Measurements from ENCODE around the gene GOLGA8M.
"Not testable (repeated sequence)": the region's sequence is repeated elsewhere in the genome, so short reads cannot be mapped to it uniquely, and the experiment has no call there.

GOLGA8M gene

GRCh38 chr15:28712270-28712669 lies at the start of gene GOLGA8M:
TSS of gene GOLGA8M (minus strand) at chr15:28712421. CDS start at chr15:28712323, 98 bp downstream.
- not testable (repeated sequence) for DNase-seq (ENCODE audit: low read depth in 2 of 2)

- not testable (repeated sequence) for DNase-seq (ENCODE audit: low read depth in 2 of 2)
Measured at GRCh38 chr15:28742890-28743289, 30.7 kb upstream of the GOLGA8M start.

GRCh38 chr15:28738590-28739292 lies 26.5 kb upstream of the GOLGA8M start:
- DNase-seq (ENCODE audit: low read depth in 2 of 2): not testable (repeated sequence)

- not testable (repeated sequence) for DNase-seq (ENCODE audit: low read depth in 2 of 2)
Measured at GRCh38 chr15:28738200-28738561, 26.0 kb upstream of the GOLGA8M start.

GRCh38 chr15:28737521-28738199 lies 25.4 kb upstream of the GOLGA8M start:
- not testable (repeated sequence) for DNase-seq (ENCODE audit: low read depth in 2 of 2)

GRCh38 chr15:28728061-28728460 lies 15.8 kb upstream of the GOLGA8M start:
- not testable (repeated sequence) for DNase-seq (ENCODE audit: low read depth in 2 of 2)

GRCh38 chr15:28727026-28727425 lies 14.8 kb upstream of the GOLGA8M start:
- DNase-seq (ENCODE audit: low read depth in 2 of 2): not testable (repeated sequence)

GRCh38 chr15:28726102-28726501 lies 13.9 kb upstream of the GOLGA8M start:
- no peak for DNase-seq (ENCODE audit: low read depth in 2 of 2)

- no peak for DNase-seq (ENCODE audit: low read depth in 2 of 2)
Measured at GRCh38 chr15:28725556-28725955, 13.3 kb upstream of the GOLGA8M start.

- not testable (repeated sequence) for DNase-seq (ENCODE audit: low read depth in 2 of 2)
Measured at GRCh38 chr15:28723986-28724385, 11.8 kb upstream of the GOLGA8M start.

- not testable (repeated sequence) for DNase-seq (ENCODE audit: low read depth in 2 of 2)
Measured at GRCh38 chr15:28719626-28720025, 7.4 kb upstream of the GOLGA8M start.

GRCh38 chr15:28718576-28718975 lies 6.4 kb upstream of the GOLGA8M start:
- DNase-seq (ENCODE audit: low read depth in 2 of 2): not testable (repeated sequence)

GRCh38 chr15:28714176-28714575 lies 2.0 kb upstream of the GOLGA8M start:
- DNase-seq (ENCODE audit: low read depth in 2 of 2): not testable (repeated sequence)

- not testable (repeated sequence) for DNase-seq (ENCODE audit: low read depth in 2 of 2)
Measured at GRCh38 chr15:28703927-28704326, 8.3 kb downstream of the GOLGA8M start.

GRCh38 chr15:28702427-28702826 lies 9.8 kb downstream of the GOLGA8M start:
- DNase-seq (ENCODE audit: low read depth in 2 of 2): not testable (repeated sequence)

- not testable (repeated sequence) for DNase-seq (ENCODE audit: low read depth in 2 of 2)
Measured at GRCh38 chr15:28694006-28694751, 18.0 kb downstream of the GOLGA8M start.

GRCh38 chr15:28693021-28693420 lies 19.2 kb downstream of the GOLGA8M start:
- DNase-seq (ENCODE audit: low read depth in 2 of 2): not testable (repeated sequence)

GRCh38 chr15:28673533-28673932 lies 38.7 kb downstream of the GOLGA8M start:
- DNase-seq (ENCODE audit: low read depth in 2 of 2): not testable (repeated sequence)

- DNase-seq (ENCODE audit: low read depth in 2 of 2): not testable (repeated sequence)
Measured at GRCh38 chr15:28672122-28672521, 40.1 kb downstream of the GOLGA8M start.

- DNase-seq (ENCODE audit: low read depth in 2 of 2): not testable (repeated sequence)
Measured at GRCh38 chr15:28666402-28666801, 45.8 kb downstream of the GOLGA8M start.

GRCh38 chr15:28664575-28664974 lies 47.6 kb downstream of the GOLGA8M start:
- DNase-seq (ENCODE audit: low read depth in 2 of 2): not testable (repeated sequence)

GRCh38 chr15:28663717-28664116 lies 48.5 kb downstream of the GOLGA8M start:
- not testable (repeated sequence) for DNase-seq (ENCODE audit: low read depth in 2 of 2)
